PFSK-1 (cell line): ENCODE data around the gene ADAMTS2.

ENCODE experiments used
- POLR2AphosphoS5 ChIP-seq: IDR thresholded peaks from 2 replicates; pipeline ENCODE4 v1.6.1; 2012; ENCODE audit warnings: low read depth, mild to moderate bottlenecking, control low read depth, low read length, moderate library complexity
- SIN3A ChIP-seq: IDR thresholded peaks from 2 replicates; pipeline ENCODE4 v1.6.1; 2012; ENCODE audit warnings: mild to moderate bottlenecking, low read length, moderate library complexity, borderline replicate concordance; ENCODE audit not compliant: insufficient read depth
- TAF1 ChIP-seq: IDR thresholded peaks from 2 replicates; pipeline ENCODE4 v1.6.1; 2012; ENCODE audit warnings: low read length, control low read depth, borderline replicate concordance; ENCODE audit not compliant: insufficient read depth
- TF ChIP-seq, protein P1 (sequence below), 2 experiments: IDR thresholded peaks; 2 replicates each; pipeline versions ENCODE4 v1.6.1 to v1.8.0; 2011 to 2012; ENCODE audit warnings: low read depth in 2 of 2, low read length in 2 of 2, control low read depth in 1 of 2, inconsistent platforms in 1 of 2, mild to moderate bottlenecking in 1 of 2, moderate library complexity in 1 of 2; ENCODE audit not compliant: insufficient read depth in 1 of 2

DNA sequence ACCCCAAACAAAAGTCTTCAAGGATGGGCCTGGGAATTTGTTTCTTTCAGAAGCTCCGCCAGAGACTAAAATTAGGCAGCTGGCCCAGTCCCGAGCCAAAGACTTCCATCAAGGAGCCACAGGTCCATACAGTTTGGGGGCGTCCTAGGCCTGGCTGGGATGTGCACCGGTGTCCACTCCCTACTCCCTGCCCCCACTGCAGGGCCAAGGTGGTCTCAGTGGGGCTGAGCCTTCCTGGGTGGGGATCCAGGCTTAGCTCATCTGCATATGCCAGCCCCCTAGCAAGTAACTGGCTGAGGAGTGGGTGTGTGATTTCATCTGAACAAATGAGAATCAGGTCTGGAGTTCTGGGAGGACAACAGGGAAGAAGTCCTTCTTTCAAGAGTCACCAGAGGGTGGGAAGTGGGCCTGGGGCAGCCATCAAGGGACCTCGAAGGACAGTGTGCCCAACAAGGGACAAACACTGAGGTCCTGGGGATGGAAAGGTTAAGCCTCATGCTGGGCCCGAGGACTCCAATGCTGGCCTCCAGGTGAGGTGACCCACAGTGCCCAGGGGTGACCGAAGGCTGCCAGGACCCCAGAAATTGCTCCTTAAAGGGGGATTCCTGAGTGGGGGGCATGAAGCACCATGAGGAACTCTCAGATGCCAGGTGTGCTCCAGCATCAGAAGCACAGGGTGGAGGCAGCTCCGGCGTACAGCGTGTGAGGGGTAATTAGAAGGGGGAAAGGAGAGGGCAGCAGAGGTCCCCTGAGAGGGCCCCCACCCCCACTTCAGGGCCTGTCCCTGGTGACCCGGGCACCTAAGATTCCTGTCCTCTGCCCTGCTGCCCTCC, 193.8 kb downstream of the ADAMTS2 start:
- TF ChIP-seq, protein P1, sequence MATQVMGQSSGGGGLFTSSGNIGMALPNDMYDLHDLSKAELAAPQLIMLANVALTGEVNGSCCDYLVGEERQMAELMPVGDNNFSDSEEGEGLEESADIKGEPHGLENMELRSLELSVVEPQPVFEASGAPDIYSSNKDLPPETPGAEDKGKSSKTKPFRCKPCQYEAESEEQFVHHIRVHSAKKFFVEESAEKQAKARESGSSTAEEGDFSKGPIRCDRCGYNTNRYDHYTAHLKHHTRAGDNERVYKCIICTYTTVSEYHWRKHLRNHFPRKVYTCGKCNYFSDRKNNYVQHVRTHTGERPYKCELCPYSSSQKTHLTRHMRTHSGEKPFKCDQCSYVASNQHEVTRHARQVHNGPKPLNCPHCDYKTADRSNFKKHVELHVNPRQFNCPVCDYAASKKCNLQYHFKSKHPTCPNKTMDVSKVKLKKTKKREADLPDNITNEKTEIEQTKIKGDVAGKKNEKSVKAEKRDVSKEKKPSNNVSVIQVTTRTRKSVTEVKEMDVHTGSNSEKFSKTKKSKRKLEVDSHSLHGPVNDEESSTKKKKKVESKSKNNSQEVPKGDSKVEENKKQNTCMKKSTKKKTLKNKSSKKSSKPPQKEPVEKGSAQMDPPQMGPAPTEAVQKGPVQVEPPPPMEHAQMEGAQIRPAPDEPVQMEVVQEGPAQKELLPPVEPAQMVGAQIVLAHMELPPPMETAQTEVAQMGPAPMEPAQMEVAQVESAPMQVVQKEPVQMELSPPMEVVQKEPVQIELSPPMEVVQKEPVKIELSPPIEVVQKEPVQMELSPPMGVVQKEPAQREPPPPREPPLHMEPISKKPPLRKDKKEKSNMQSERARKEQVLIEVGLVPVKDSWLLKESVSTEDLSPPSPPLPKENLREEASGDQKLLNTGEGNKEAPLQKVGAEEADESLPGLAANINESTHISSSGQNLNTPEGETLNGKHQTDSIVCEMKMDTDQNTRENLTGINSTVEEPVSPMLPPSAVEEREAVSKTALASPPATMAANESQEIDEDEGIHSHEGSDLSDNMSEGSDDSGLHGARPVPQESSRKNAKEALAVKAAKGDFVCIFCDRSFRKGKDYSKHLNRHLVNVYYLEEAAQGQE (IDR thresholded peaks at IDR 0.05; ENCODE audit: insufficient read depth in 1 of 2, low read depth in 2 of 2, low read length in 2 of 2) = no peak
- TF ChIP-seq POLR2AphosphoS5 = no peak
- TF ChIP-seq SIN3A = no peak
- no peak for TF ChIP-seq TAF1
